NCI-H1694 treated with DMSO at 0.1 percent for 48 hours (cell line): ENCODE data around the gene FAM110D.

ENCODE experiments used
- DNase-seq: peaks from one replicate; lab custom pipeline; 2025; lab: John Stamatoyannopoulos, UW

FAM110D gene

DNA sequence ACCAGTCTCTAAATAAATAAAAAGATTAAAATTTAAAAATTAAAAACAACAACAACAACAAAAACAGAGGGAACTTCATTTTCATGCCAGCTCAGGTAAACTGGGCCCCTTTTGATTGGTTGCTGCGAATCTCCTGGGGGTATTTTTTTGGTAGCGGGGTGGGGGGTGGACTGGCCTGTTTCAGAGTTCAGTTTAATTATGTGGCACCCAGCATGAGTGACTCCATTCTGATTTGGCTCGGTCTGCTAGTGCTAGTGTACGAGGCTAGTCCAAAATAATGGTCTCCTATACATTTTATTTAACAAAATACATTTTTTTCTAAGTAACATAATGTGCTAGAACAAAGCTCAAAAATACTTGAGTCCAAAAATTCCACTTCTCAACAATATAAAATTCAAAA, 29.1 kb upstream of the FAM110D start:
- no peak for DNase-seq

DNA sequence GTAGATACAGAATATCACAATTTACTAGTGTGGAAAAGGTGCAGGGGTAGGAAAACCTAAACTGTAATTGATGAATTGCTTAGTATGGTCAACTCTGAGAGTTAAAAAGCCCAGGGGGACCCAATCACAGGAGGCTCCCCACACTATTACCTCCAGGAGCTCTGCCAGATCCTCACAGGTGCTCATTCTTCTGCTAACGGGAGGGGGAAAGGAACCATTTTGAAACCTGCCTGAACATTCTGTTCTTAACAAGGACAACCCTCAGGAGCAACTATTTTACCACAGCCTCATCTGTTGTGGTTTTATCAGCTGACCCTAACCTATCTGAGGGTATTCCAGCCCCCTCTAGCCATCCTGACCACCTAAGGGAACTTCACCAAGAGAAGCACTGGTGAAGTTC, 28.2 kb upstream of the FAM110D start:
- DNase-seq = no peak

DNA sequence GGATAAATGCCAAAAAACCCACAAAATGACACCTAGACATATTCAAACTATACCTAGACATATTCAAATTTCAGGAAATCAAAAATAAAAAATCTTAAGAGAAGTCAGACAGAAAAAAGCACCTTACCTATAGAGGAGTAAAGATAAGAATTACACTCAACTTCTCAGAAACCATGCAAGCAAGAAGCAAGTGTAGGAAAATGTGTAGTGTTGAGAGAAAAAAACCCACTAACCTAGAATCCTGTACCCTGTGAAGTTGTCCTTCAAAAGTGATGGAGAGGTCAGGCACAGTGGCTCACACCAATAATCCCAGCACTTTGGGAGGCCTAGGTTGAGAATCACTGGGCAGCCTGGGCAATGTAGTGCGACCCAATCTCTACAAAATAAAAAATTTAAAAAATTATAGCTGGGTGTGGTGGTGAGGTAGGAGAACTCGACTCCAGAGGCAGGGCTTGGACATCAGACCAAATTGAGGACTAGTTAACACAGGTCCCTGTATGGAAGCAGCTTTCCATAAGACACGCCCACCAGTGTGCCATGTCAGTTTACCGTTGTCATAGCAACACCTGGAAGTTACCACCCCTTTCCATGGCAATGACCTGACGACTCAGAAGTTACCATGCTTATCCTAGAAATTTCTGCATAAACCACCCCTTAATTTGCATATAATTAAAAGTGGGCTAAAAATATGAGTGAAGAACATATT, 26.6 kb upstream of the FAM110D start:
- DNase-seq = no peak

DNA sequence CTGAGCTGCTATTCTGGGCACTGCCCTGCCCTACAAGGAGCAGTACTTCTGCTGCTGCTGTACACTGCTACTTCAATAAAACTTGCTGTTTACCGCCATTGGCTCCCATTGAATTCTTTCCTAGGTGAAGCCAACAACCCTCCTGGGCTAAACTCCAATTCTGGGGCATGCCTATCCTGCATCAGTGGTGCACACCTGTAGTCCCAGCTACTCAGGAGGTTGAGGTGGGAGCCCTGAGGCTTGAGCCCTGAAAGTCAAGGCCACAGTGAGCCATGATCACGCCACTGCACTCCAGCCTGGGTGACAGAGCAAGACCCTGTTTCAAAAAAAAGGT, 26.1 kb upstream of the FAM110D start:
- no peak for DNase-seq

GRCh38 chr1:26134466-26134865, 24.4 kb upstream of the FAM110D start:
- no peak for DNase-seq

GRCh38 chr1:26138974-26139558, 19.8 kb upstream of the FAM110D start:
- no peak for DNase-seq

GRCh38 chr1:26142159-26142558, 16.7 kb upstream of the FAM110D start:
- DNase-seq = no peak

DNA sequence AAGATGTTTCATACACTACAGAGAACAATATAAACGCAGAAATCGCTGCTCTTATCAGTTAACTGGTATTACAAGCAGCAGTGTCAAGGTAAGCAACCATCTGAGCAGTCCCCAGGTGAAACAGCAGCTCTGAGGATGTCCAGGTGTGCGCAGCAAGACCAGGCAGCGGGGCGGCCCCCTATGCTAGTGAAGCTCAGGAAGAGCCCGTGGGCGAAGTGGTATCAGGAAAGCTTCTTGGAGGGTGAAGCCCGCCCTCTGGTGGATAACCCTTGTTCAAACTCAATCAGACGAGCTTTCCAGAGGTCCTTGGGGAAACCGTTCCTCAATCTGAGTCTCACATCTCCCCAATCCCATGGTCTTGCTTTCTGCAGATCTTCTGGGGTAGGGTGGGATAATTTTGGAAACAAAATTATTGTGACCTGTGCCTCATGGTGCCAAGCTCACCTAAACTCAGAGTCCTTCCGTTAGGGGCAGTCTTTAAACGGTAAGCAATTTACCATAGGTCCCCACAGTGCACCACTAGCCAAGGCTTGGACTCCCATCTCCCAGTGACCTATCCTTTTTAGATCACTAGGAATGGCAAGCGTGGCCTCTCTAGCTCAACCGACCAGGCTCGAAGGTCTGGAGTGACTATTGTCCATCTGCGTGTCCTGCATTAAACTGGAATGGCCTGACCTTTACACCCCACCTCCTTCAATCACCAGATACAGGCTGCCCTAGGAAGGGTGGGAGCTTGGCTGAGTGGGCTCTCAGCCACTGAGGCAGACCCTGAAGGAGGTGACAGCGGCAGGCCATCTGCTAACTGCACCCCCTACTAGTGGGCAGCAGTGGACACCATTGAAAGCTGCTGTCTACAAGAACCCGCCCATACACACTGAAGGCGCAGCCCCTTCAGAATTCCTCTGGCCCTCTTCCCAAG, 13.6 kb upstream of the FAM110D start:
- DNase-seq = peak; percentile 66

GRCh38 chr1:26145960-26146294, 13.0 kb upstream of the FAM110D start:
- DNase-seq = no peak

GRCh38 chr1:26148887-26149286, 10.0 kb upstream of the FAM110D start:
- DNase-seq = no peak

- no peak for DNase-seq
These were observed 4.8 kb upstream of the FAM110D start for GRCh38 chr1:26153966-26154532.

- DNase-seq = no peak
These were observed 4.1 kb upstream of the FAM110D start for GRCh38 chr1:26154750-26155149.

DNA sequence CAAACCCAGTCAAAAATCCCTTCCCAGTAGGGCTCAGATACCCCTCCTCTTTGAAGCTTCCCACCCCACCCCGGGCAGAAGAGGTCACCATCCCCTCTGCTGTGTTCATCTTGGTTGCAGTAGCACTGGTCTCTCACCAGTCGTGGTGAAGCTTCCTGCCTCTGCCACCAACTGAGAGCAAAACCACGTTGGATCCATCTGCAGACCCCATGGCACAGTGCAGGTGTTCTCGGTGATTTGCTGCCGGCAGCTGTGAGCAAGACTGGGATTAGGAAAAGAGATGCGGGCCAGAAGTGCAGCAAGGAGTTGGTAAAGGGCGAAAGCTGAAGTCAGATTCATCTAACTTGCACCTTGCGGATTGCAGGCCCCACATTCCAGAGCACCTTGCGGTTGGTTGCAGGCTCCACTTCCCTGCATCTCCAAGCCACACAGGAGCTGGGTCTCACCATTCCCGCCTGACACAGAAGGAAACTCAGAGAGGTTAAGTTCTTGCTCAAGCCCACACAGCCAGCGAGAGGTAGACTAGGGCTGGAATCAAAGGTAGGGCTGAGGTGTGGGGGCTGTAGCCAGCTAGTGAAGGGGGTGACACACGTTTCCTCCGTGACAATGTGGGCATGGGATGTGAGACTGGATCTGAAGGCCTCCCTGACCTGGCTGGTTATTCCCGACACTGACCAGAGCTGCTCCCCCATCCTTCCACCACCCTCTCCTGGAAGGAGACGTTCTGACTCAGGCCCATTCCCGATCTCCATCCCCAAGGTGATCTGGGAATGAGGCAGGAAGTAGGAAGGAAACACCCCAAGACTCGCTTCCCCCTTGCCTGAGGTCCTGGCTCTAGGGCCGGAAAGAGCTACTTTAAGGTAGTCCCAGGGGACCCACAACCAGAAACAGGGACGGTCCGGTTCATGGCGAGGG, 3.3 kb upstream of the FAM110D start:
- DNase-seq = no peak

DNA sequence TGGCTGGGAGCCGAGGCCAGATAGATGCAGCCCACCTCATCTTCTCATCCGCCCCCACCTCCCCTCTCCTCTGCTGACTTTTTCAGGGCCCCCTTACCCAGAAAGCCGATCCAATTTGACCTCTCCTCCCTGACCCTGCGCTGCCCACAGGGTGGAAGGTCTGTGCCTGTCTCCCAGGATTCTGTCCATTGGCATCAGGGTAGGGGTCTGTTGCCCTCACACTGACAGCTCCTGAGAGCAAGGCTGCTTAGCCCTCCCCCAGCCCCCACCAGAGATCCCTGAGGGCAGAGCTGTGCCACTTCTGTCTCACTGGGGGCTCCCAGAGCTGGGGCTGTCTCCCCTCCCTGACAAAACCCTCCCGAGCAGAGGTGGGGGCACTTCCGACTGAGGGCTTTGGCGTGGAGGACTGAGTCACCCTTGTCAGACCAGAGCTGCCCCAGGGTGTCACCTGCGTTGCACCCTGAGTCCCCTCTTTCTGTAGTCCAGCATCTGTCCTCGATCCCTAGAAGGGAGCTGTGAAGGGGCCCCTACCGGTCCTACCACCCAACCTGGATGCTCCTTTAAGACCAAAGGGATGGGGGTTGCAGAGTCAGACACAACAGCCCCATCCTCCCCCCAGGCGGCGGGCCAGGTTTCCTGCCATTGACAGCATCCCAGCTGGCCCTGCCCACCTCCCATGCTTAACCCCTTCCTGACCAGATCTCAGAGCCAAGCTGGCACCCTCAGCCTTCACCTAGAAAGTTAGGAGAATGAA, 2.4 kb upstream of the FAM110D start:
- DNase-seq = no peak

GRCh38 chr1:26158271-26158907, 490 bp upstream of the FAM110D start:
- DNase-seq = no peak

DNA sequence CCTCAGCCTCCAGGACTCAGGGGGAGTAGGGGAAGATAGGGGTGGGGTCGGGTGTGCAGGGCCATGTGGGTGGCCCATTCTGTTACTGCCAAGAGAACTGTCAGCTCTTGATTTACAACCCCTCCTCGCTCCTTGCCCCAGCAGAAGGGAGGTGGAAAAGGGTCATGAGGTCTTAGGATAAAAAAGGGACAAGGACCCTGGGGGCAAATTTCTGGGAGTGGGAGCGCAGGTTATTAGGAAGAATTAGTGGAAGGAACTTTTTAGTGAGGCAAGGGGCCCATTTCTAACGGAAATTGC, 812 bp downstream of the FAM110D start:
- no peak for DNase-seq

DNA sequence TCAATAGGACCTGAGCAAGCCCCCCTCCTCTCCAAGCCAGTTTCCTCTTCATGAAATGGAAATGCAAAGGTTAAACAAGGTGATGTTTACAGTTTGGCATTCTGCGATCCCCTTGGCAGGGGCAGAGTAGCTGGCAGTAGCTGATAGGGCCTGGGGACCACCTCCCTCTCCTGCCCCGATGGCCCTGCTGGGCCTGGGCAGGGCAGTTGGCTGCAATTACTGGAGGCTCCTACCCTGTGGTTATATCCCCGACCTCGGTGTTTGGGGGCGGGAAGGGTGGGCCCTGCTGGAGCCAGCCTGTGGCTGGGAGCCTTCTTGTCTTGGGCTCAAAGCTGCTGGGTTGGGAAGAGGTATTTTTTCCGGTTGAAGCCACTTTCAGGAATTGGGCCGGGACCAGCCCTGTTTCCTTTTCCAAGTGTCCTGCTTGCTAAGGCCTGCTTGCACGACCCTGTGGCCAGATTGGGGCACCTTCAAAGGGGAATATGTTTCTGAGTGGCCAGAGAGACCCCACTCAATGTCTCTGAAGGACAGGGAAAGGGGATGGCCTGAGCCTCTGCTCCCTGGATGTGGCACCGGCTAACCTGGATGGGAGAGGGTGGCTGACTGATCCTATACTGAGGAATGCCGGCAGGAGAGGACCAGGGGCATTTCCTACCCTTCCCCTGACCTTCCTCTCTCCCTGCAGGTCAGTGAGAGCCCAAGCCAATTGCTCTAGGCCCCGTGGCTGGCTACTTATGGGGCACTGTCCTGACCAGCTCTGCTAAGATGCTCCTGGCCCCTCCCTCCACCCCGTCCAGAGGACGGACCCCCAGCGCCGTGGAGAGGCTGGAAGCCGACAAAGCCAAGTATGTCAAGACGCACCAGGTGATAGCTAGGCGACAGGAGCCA, 1.9 kb downstream of the FAM110D start:
- no peak for DNase-seq

DNA sequence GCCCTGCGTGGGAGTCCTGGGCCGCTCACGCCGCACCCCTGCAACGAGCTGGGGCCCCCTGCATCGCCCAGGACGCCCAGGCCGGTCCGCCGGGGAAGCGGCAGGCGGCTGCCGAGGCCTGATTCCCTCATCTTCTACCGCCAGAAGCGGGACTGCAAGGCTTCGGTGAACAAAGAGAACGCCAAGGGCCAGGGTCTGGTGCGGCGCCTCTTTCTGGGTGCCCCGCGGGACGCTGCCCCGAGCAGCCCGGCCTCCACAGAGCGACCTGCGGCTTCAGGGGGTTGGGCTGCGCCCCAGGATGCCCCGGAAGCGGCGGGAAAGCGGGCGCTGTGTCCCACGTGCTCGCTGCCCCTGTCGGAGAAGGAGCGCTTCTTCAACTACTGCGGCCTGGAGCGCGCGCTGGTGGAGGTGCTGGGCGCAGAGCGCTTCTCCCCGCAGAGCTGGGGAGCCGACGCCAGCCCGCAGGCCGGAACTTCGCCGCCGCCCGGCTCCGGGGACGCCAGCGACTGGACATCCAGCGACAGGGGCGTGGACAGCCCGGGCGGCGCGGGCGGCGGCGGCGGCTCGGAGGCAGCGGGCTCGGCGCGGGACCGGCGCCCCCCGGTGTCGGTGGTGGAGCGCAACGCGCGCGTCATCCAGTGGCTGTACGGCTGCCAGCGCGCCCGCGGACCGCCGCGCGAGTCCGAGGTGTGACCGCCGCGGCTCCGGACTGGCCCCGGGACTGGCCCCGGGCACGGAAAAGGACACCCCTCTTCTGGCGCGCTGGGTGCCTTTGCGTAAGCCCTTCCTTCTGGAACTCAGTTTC, 2.7 kb downstream of the FAM110D start:
- DNase-seq = no peak

GRCh38 chr1:26162220-26162709, 3.4 kb downstream of the FAM110D start:
- DNase-seq = no peak
